SK-N-SH treated with all-trans-retinoic acid at 6 μM for 48 hours (cell line): ENCODE results near the gene CSRNP3.

ENCODE experiments used
- ATAC-seq: fragments of 200-7000 bp; cut with Tn5 transposase; 3 replicates; pipeline ENCODE4 v1.9.1; 2020; ENCODE audit warnings: mild to moderate bottlenecking, moderate library complexity
- ARNTL ChIP-seq: fragments of 450-650 bp; formaldehyde crosslinking; IDR thresholded peaks from 2 replicates; pipeline ENCODE4 v1.5.0; 2020; ENCODE audit warnings: low read depth, mild to moderate bottlenecking, moderate library complexity, borderline replicate concordance
- BACH2 ChIP-seq: fragments of 250-450 bp; sonication (Bioruptor Pico); IDR thresholded peaks from 2 replicates; pipeline ENCODE4 v1.9.0; 2021; ENCODE audit warnings: mild to moderate bottlenecking, borderline replicate concordance
- CSDC2 ChIP-seq: fragments of 250-450 bp; sonication (Bioruptor Pico); IDR thresholded peaks from 2 replicates; pipeline ENCODE4 v1.5.0; 2020; ENCODE audit warnings: mild to moderate bottlenecking, moderate library complexity
- ESRRG ChIP-seq: fragments of 250-450 bp; sonication (Bioruptor Pico); IDR thresholded peaks from 2 replicates; pipeline ENCODE4 v1.6.1; 2021; ENCODE audit warnings: mild to moderate bottlenecking
- GLIS3 ChIP-seq: fragments of 250-450 bp; sonication (Bioruptor Pico); IDR thresholded peaks from 2 replicates; pipeline ENCODE4 v1.5.0; 2020; ENCODE audit warnings: mild to moderate bottlenecking, moderate library complexity
- ISL1 ChIP-seq: fragments of 250-450 bp; sonication (Bioruptor Pico); IDR thresholded peaks from 2 replicates; pipeline ENCODE4 v2.1.2; 2022; ENCODE audit warnings: mild to moderate bottlenecking, moderate library complexity
- OSR1 ChIP-seq: fragments of 250-450 bp; sonication (Bioruptor Pico); IDR thresholded peaks from 2 replicates; pipeline ENCODE4 v1.8.0; 2022; ENCODE audit warnings: moderate library complexity, mild to moderate bottlenecking, inconsistent platforms
- PPARA ChIP-seq: fragments of 250-450 bp; sonication (Bioruptor Pico); IDR thresholded peaks from 2 replicates; pipeline ENCODE4 v1.5.0; 2020; ENCODE audit warnings: mild to moderate bottlenecking, borderline replicate concordance
- RARB ChIP-seq: fragments of 250-450 bp; sonication (Bioruptor Pico); IDR thresholded peaks from 2 replicates; pipeline ENCODE4 v1.8.0; 2021; ENCODE audit warnings: mild to moderate bottlenecking, moderate library complexity
- SNAI2 ChIP-seq: fragments of 250-450 bp; sonication (Bioruptor Pico); IDR thresholded peaks from 2 replicates; pipeline ENCODE4 v1.5.0; 2020; ENCODE audit warnings: mild to moderate bottlenecking, moderate library complexity
- TCF4 ChIP-seq: fragments of 250-450 bp; sonication (Bioruptor Pico); IDR thresholded peaks from 2 replicates; pipeline ENCODE4 v1.8.0; 2021; ENCODE audit warnings: mild to moderate bottlenecking, moderate library complexity, borderline replicate concordance
- TOX ChIP-seq: fragments of 250-450 bp; sonication (Bioruptor Pico); IDR thresholded peaks from 2 replicates; pipeline ENCODE4 v1.8.0; 2021; ENCODE audit warnings: mild to moderate bottlenecking, moderate library complexity, borderline replicate concordance
- ZC3H10 ChIP-seq: fragments of 250-450 bp; sonication (Bioruptor Pico); IDR thresholded peaks from 2 replicates; pipeline ENCODE4 v1.5.1; 2021; ENCODE audit warnings: mild to moderate bottlenecking, moderate library complexity
- ZFP3 ChIP-seq: fragments of 250-450 bp; sonication (Bioruptor Pico); IDR thresholded peaks from 2 replicates; pipeline ENCODE4 v1.5.0; 2020; ENCODE audit warnings: mild to moderate bottlenecking, moderate library complexity
- ZNF565 ChIP-seq: fragments of 450-650 bp; formaldehyde crosslinking; conservative IDR thresholded peaks from 2 replicates; pipeline ENCODE4 v1.5.0; 2020; ENCODE audit warnings: low read depth, mild to moderate bottlenecking, moderate library complexity
- ZNF70 ChIP-seq: fragments of 450-650 bp; formaldehyde crosslinking; IDR thresholded peaks from 2 replicates; pipeline ENCODE4 v1.5.0; 2020; ENCODE audit warnings: mild to moderate bottlenecking, moderate library complexity
- ZNF8 ChIP-seq: fragments of 450-650 bp; formaldehyde crosslinking; IDR thresholded peaks from 2 replicates; pipeline ENCODE4 v1.5.0; 2020; ENCODE audit warnings: mild to moderate bottlenecking, moderate library complexity
- TF ChIP-seq, protein P1 (sequence below): fragments of 250-450 bp; sonication (Bioruptor Pico); IDR thresholded peaks from 2 replicates; pipeline ENCODE4 v1.8.0; 2021; ENCODE audit warnings: low read depth, mild to moderate bottlenecking, moderate library complexity, borderline replicate concordance
- TF ChIP-seq, protein P2 (sequence below): fragments of 250-450 bp; sonication (Bioruptor Pico); IDR thresholded peaks from 2 replicates; pipeline ENCODE4 v1.5.0; 2020; ENCODE audit warnings: mild to moderate bottlenecking, moderate library complexity
- TF ChIP-seq, protein P3 (sequence below): fragments of 250-450 bp; sonication (Bioruptor Pico); IDR thresholded peaks from 2 replicates; pipeline ENCODE4 v1.8.0; 2020; ENCODE audit warnings: mild to moderate bottlenecking, moderate library complexity, borderline replicate concordance
- TF ChIP-seq, protein P4 (sequence below): fragments of 250-450 bp; sonication (Bioruptor Pico); IDR thresholded peaks from 2 replicates; pipeline ENCODE4 v1.5.1; 2021; ENCODE audit warnings: mild to moderate bottlenecking, moderate library complexity

CSRNP3 gene

DNA sequence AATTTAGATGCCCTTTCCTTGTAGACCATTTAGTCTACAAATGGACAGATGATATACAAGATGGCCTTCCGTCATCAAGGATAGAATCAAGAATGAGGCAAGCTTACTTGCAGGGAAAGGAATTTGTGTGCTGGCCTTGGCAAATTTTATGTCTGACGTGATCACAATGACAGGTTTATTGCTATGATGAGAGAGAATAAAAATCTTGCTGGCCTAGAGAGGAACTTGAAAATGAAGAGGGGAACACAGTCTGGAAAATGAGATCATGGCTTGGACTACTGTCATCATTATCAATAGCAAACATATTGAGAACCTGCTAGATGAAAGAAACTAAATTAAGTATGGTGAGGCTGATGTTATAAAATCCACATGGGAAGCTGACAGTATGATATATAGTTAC lies 66.0 kb downstream of the CSRNP3 start:
- TF ChIP-seq ZNF70 (CRISPR knock-in tag) = no peak
- no peak for ATAC-seq

DNA sequence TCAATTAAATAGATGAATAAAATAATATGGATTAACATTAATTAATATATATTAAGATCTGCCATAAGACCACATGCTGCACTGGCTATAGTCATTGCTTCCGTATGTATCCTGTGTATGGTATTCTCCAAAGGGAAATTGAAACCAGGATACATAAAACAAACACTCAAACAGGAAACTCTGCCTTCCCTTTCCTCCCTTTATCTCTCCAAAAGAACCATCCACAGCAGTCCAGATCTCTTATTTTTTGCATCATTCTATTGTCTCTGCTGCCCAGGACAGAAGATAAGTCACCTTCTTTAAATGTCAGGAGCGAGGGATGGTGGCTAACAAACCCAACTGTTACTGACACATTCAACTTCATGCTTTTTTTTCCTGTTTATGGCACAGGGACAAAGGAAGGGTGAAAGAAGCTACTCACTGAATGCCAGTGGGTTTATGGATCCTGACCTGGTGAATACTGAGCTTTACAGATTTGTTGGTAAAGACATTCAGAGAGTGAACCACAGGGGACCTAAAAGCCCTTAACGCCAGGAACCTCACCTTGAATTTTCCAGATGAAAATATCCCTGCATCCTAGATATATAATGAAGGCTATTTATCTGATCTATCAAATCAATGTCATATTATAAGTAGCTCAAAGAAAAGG lies 67.5 kb downstream of the CSRNP3 start:
- no peak for ATAC-seq
- no peak for TF ChIP-seq RARB (CRISPR knock-in tag)

DNA sequence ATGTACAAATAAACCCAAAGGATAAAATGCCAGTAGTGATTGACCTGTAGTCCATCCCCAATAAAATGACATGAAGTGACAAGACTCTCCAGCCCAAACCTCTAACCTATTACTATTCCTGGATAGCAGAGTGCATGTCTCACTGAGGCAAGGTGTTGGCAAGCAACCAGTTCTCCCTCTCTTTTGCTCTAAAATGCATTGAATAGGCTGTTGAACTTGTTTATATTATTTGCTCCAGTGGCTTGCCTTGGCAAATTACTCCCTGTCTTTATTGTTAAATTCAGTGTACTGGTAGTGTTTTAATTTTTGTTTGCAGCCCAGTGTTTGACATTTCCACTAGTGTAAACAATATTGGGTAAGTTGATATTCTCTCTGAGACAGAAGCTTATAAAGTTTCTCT lies 70.5 kb downstream of the CSRNP3 start:
- TF ChIP-seq TOX (CRISPR knock-in tag) (no peak), ZNF70 (CRISPR knock-in tag) (no peak)
- no peak for ATAC-seq

DNA sequence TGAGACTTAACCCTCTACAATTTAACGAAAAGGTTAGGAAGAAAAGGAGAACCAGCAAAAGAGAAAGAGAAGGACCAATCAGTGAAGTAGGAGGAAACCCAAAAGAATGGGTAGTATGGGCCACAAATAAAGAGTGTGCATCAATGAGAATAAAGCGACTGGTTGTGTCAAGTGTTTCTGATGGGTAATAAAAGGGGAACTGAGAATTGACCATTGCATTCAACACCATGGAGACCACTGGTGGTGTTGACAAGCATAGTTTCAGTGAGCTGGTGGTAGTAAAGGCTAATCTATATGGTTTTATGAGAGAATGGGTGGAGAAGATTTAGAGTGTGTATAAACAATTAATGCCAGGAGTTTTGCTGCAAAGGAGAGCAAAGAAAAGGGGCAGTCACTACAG lies 75.4 kb downstream of the CSRNP3 start:
- ATAC-seq = no peak
- TF ChIP-seq ZC3H10 (CRISPR knock-in tag) (no peak), ESRRG (no peak), ZFP3 (CRISPR knock-in tag) (no peak), ZNF8 (CRISPR knock-in tag) (no peak)
- TF ChIP-seq, protein P1, sequence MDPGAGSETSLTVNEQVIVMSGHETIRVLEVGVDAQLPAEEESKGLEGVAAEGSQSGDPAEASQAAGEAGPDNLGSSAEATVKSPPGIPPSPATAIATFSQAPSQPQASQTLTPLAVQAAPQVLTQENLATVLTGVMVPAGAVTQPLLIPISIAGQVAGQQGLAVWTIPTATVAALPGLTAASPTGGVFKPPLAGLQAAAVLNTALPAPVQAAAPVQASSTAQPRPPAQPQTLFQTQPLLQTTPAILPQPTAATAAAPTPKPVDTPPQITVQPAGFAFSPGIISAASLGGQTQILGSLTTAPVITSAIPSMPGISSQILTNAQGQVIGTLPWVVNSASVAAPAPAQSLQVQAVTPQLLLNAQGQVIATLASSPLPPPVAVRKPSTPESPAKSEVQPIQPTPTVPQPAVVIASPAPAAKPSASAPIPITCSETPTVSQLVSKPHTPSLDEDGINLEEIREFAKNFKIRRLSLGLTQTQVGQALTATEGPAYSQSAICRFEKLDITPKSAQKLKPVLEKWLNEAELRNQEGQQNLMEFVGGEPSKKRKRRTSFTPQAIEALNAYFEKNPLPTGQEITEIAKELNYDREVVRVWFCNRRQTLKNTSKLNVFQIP (CRISPR knock-in tag) = no peak

DNA sequence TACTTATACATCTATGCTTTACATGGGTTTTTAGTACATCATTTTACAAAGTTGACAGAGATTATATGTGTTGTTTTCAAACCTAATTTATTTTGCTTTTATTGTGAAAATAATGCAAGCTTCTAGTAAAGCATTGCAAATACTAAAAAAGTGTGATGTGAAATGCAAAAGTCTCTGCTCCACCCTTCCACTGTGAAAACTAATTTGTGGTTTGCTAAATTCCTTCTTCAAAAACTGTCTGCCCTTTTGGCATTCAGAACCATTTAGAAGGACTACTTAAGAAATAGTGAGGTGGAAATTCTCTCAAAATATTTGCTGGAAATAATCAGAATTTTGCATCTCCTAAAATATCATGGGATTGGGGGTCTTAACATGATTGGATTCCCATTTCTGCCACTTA lies 78.4 kb downstream of the CSRNP3 start:
- no peak for TF ChIP-seq TOX (CRISPR knock-in tag)
- no peak for TF ChIP-seq ZNF70 (CRISPR knock-in tag)
- TF ChIP-seq TCF4 (CRISPR knock-in tag) = no peak
- TF ChIP-seq SNAI2 (CRISPR knock-in tag) = no peak
- no peak for TF ChIP-seq GLIS3 (CRISPR knock-in tag)
- no peak for TF ChIP-seq ESRRG
- TF ChIP-seq, protein P2, sequence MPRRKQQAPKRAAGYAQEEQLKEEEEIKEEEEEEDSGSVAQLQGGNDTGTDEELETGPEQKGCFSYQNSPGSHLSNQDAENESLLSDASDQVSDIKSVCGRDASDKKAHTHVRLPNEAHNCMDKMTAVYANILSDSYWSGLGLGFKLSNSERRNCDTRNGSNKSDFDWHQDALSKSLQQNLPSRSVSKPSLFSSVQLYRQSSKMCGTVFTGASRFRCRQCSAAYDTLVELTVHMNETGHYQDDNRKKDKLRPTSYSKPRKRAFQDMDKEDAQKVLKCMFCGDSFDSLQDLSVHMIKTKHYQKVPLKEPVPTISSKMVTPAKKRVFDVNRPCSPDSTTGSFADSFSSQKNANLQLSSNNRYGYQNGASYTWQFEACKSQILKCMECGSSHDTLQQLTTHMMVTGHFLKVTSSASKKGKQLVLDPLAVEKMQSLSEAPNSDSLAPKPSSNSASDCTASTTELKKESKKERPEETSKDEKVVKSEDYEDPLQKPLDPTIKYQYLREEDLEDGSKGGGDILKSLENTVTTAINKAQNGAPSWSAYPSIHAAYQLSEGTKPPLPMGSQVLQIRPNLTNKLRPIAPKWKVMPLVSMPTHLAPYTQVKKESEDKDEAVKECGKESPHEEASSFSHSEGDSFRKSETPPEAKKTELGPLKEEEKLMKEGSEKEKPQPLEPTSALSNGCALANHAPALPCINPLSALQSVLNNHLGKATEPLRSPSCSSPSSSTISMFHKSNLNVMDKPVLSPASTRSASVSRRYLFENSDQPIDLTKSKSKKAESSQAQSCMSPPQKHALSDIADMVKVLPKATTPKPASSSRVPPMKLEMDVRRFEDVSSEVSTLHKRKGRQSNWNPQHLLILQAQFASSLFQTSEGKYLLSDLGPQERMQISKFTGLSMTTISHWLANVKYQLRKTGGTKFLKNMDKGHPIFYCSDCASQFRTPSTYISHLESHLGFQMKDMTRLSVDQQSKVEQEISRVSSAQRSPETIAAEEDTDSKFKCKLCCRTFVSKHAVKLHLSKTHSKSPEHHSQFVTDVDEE = no peak
- TF ChIP-seq, protein P3, sequence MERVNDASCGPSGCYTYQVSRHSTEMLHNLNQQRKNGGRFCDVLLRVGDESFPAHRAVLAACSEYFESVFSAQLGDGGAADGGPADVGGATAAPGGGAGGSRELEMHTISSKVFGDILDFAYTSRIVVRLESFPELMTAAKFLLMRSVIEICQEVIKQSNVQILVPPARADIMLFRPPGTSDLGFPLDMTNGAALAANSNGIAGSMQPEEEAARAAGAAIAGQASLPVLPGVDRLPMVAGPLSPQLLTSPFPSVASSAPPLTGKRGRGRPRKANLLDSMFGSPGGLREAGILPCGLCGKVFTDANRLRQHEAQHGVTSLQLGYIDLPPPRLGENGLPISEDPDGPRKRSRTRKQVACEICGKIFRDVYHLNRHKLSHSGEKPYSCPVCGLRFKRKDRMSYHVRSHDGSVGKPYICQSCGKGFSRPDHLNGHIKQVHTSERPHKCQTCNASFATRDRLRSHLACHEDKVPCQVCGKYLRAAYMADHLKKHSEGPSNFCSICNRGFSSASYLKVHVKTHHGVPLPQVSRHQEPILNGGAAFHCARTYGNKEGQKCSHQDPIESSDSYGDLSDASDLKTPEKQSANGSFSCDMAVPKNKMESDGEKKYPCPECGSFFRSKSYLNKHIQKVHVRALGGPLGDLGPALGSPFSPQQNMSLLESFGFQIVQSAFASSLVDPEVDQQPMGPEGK (CRISPR knock-in tag) = no peak
- TF ChIP-seq, all 23 proteins: peak for 0
- no peak for ATAC-seq

DNA sequence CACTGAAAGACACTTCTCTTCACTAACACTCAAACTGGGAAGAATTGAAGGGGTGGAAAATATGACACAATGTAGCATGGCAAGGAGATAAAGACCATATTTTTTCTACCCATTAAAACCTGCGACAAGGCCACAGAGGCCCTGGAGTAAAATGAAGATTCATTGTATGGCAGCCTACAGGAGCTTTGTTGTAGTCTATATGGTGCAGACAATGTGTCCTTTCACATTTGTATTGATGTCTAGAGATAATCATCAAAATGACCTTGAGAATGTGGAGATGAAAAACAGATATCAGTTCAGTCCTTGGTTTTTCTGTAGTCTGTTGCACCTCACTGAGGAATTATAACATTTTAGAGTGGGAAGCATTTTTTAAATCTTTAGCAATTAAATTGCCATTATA lies 80.1 kb downstream of the CSRNP3 start:
- no peak for TF ChIP-seq ZC3H10 (CRISPR knock-in tag)
- TF ChIP-seq BACH2 (CRISPR knock-in tag) = no peak
- no peak for TF ChIP-seq ZNF70 (CRISPR knock-in tag)
- no peak for TF ChIP-seq ARNTL
- no peak for TF ChIP-seq ZNF565 (CRISPR knock-in tag)
- no peak for TF ChIP-seq ISL1 (CRISPR knock-in tag)
- TF ChIP-seq ZNF8 (CRISPR knock-in tag) = no peak
- TF ChIP-seq, protein P4, sequence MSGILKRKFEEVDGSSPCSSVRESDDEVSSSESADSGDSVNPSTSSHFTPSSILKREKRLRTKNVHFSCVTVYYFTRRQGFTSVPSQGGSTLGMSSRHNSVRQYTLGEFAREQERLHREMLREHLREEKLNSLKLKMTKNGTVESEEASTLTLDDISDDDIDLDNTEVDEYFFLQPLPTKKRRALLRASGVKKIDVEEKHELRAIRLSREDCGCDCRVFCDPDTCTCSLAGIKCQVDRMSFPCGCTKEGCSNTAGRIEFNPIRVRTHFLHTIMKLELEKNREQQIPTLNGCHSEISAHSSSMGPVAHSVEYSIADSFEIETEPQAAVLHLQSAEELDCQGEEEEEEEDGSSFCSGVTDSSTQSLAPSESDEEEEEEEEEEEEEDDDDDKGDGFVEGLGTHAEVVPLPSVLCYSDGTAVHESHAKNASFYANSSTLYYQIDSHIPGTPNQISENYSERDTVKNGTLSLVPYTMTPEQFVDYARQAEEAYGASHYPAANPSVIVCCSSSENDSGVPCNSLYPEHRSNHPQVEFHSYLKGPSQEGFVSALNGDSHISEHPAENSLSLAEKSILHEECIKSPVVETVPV (CRISPR knock-in tag) = no peak
- no peak for TF ChIP-seq PPARA (CRISPR knock-in tag)
- TF ChIP-seq, protein P1 (CRISPR knock-in tag) = no peak
- TF ChIP-seq OSR1 (CRISPR knock-in tag) = no peak
- no peak for TF ChIP-seq ESRRG
- TF ChIP-seq CSDC2 (CRISPR knock-in tag) = no peak
- TF ChIP-seq, all 23 proteins: peak for 0
- no peak for ATAC-seq
